GM21786 (cell line): Measurements from ENCODE around the gene POU4F1.

Experiments
- ATAC-seq: cut with Tn5 transposase; IDR thresholded peaks from one replicate; pipeline ENCODE4 v1.9.1; 2021; ENCODE audit not compliant: unreplicated experiment

POU4F1 gene

DNA sequence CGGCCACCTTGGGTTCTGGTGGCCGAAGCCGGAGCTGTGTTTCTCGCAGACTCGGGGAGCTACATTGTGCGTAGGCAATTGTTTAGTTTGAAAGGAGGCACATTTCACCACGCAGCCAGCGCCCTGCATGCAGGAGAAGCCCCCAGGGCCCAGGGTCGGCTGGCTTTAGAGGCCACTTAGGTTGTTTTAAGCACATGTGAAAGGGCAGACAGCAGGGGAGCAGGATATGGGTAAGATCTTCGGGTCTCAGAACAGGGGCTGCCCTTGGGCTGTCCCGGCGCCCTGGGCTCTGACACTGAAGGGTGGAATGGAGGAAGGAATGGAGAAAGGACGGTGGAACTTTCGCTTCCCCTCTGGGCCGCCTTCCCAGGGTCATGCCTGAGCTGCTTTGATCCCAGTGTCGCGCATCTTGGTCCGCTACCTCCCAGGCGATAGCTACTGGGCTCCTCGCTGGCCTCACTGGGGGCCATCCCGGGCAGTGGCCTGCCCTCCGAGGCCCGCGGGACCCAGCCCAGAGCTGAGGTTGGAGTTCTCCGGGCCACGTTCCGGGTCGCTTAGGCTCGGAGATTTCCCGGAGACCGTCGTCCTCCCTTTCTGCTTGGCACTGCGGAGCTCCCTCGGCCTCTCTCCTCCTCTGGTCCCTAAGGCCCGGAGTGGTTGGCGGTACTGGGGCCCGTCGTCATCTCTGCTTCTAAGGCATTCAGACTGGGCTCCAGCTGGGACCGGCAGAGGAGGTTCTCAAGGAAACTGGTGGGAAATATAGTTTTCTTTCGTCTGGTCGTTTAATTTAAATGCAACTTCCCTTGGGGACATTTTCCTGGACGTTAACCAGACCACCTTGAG lies 4.3 kb upstream of the POU4F1 start:
- ATAC-seq, result no peak

DNA sequence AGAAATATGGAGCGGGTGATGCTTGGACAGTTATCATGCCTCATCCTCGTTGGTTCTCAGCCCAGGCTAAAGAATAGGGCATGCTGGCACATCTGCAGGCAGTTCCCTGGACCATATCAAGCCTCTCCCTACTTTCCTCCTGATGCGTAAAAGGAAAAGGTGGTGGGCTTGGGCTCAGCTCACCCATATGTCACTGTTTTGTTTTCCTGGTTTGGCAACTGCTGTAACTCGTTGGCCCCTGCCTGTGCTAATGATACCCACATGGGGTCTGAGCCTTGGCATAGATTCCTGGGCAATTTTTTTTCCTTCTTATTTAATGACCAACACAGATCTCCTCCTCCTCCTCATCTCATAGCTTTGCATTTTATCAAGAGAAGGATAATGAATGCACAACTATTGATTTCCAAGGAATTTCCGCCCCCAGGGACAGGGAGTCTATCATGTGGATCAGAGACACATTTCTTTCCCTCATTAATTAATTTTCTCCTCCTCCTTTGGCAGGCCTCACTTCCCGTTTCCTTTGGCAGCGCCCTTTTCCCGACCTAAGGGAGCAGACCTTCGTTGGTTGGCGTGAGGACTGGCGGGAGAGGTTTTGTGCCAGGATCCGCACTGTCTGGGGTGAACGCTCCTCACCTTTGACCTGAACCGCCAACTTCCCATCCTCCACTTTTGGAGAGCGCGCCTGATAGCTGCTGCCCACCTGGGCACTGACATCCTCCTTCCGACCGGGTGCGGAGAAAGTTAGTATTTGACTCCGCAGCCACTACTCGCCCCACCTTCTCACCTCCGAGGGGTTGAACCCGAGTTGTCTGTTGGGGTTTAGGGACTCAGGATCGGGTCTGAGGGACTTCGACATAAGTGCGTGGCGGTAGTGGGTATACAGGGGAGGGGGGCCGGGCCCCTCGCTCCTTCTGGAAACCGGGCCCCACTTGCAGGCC lies 3.4 kb upstream of the POU4F1 start:
- ATAC-seq, result no peak

DNA sequence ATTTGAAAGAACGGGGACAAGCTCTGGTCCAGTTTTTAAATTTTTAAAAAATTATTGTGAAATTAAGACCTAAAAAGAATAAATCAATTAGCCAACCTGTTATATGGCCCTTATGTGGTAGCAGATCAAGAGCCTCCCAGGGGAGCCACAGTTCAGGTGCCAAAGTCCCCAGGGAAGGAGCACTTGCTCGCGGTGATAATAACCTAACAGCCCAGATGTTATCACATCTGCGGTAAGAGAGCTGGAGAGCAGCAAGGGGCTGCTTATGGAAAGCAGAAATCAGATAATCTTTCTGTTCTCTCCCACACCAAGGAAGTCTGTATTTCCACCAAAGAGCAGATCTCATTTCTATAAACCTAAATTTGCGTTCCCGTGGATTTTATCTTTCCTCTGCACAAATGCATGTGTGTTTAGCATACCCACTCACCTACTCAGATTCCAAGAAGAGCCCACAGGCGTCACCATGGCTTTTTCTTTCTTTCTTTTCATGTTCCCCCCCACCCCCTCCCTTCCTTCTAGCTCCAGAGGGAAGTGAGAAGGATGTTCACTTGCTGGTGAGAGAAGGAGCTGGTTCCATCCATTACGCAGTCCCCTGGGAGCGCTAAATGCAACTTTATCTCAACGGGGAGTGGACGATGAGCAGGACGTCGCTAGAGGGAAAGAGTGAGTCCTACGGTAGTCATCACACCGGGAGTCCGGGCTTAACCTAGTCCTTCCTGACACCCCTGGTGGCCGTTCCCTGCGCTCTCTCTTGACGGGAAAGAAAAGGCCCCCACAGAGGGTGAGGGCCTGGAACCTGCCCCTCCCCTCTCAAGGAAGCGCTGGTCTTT lies 1.6 kb upstream of the POU4F1 start:
- no peak for ATAC-seq

DNA sequence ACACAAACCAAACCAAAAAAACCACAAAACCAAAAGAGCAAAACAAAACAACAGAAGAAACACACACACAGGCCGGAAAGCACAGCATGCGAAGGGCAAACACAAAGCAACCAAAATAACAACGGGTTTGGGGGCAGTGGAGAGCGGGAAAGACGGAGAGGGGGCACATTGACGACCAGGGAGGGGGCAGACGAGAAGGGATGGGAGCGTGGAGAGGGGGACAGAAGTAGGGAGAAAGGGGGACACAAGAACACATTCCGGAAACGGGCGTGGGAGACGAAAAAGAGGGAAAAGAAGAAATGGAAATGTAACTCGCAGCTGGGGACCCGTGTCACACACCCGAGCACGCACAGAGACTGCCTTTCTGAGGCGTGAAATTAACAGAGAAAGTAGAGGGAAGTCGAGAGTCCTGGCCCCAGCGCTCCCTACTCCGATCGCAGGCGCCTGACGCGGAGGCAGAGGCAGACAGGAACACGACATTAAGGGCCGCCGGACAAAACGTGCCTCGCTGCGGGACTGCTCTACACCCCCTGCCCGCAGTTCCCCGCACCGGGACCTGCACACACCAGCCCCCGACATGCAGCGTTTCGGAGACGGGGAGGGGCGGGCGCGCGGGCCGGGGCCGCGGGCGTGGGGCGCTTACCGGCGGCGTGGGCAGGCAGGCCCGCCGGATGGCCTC lies 652 bp downstream of the POU4F1 start:
- ATAC-seq, result peak; percentile 19

DNA sequence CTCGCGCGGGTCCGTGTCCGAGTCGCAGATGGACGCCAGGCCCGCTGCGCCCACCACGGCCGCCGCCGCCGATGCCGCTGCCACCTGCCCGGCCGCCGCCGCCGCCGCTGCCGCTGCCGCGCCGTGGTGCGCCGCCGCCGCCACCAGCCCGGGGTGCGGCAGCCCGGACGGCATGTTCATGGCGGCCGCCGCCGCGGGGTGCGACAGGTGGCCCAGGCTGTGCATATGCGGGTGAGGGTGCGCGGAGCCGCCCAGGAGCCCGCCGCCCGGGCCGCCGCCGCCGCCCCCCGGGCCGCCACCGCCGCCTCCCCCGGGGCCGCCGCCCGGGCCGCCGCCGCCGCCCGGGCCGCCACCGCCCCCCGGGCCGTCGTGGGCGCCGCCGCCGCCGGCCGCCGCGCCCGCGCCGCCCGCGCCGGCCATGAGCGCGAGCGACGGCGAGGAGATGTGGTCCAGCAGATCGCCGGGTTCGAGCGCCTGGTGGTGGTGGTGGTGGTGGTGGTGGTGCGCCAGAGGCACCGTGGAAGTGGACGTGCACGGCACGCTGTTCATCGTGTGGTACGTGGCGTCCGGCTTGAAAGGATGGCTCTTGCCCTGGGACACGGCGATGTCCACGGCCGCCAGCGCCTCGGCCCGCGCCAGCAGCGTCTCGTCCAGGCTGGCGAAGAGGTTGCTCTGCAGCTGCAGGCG lies 1.3 kb downstream of the POU4F1 start:
- no peak for ATAC-seq

DNA sequence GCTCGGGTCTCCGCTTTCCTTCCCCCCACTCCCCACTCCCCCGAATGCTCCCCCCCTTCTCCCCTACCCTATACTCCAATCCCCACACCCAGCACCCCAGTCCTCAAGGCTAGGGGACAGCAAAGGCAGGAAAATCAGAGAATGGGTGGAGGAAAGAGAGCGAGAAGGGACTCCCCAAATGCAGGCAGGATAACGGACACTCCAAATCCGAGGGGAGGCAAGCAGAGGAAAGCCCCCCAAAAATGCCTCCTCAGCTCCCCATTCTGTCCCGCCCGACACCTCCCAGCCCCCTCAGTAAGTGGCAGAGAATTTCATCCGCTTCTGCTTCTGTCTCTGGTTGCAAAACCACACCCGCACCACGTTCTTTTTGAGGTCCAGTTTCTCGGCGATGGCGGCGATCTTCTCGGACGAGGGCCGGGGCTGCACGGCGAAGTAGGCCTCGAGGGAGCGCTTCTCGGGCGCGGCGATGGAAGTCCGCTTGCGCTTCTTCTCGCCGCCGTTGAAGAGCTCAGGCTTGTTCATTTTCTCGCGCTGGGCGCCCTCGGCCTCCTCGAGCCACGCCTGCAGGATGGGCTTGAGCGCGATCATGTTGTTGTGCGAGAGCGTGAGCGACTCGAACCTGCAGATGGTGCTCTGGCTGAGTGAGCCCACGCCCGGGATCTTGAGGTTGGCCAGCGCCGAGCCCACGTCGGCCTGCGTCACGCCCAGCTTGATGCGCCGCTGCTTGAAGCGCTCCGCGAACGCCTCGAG lies 2.1 kb downstream of the POU4F1 start:
- no peak for ATAC-seq

DNA sequence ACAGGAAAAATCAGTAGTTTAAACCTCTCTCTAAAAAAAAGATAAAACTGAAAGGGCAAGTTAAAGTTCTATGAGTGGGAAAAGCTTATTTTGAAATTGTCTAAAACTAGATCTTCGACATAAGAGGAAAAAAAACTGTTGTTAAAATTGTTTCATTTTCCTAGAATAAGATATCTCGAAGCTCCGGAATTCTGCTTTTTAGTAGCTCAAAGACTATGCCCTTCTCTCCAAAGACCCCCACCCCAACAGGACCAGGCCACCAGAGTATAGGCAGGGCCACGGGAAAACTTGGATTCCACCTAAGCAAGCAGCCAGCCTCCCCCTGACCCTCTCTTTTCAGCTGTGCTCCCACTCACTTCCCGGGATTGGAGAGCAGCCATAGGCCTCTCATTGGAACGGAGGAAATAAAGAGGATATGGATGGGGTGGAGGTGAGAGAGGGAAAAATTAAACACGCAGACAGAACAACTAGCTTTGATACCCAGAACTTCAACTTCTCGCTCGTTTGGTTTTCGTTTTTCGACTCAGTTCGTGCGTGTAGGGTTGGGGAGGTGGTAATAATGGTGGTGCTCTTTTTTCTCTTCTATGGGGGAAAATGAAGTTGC lies 3.0 kb downstream of the POU4F1 start:
- ATAC-seq, result no peak

DNA sequence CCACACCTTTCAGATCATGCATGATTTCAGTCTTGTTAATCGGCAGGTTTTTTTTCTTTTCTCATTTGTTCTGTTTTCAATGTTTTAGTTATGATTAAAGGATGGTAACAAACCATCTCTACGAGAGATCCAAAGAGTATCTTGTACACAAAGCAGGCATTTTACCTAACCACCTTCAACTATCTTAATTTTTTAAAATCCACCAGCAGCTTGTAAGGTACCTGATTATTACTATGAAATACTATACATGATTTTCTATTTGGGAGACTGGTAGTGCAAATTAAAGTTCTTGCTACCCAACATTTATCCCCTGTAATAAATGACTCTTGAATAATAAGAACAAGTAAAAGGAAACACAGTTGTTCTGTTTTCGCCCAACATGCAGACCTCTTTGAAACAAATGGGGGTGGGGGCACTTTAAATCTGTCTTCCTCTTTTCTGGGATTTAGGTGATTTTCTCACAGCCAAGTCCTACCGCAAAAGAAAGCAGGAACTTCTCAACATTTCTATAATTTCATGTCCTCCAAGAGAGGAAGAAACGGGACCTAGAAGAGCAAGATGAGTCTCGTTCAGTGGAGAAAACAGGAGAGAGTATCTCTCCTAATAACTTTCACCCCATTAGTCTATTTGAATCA lies 3.6 kb downstream of the POU4F1 start:
- no peak for ATAC-seq

DNA sequence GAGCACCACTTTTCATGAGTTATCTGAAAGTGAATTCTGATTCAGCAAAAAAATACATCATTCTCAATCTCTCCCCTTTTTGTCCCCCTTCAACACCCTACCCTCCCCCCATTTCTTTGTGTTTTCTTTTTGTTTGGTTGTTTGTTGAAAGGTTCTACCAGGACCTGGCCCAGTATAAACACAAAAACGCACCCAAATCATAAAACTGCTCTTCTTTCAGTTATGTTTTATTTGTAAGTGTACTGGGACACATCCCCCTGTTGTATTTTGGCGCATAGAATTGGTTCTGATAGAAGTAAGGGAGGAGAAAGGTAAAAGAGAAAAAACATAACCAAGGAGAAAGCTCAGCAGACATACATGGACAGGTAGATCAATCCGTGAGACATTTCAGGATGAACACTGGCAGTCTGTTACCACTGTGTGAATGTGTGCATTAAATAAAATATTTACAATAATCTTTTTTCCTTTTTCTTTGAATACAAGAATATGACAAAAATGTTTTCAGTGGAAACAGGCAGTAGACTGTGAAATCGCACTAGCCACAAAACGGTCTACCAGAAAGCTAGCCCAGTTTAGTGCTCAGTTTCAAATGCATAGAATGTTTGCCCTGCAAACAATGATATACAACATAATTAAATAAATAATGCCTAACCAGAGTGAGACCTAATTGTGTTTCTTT lies 4.2 kb downstream of the POU4F1 start:
- ATAC-seq, result no peak

DNA sequence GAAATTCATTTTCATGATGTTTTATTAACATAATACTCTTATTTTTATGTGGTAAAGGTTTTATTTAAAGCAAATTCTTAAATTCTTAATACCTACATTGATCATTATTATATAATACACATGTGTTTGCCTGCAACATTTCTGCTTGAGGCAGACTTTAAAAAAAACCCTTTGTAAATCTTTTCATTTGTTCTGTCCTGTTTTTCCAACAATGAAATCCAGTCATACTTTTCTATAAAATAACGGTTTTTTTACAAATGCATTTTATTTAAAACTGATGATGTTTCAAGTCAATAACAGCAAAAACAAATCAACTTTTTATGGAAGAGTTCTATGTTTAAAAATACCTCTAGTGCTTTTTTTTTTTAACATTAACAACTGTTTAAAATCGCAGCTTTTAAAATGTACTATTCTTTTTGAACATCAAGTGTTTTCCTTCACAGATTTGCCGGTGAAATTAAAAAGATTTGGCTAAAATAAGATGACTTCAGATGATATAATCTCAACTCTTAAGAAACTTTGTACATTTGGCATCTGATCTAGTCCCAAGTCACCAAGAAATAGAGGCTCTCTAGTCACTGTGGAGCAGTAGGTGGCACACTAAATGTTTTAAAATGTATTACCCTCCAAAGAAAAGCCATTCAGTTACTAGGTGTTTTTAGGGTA lies 5.1 kb downstream of the POU4F1 start:
- no peak for ATAC-seq

DNA sequence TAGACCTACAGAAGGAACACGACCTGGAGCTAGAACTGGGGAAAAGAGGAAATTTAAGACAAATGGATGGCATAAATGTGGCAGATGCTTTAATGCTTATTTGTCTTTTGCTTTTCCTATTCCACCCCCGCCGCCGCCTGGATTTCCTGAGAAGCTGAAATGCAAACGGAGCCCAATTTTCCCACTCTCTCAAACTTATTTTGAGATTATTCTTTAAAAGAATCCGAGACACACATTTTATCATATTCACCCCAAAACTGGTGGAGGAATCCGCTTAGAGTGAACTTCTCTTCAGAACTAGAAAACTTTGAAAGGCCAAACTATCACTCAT lies 5.8 kb downstream of the POU4F1 start:
- ATAC-seq, result no peak

DNA sequence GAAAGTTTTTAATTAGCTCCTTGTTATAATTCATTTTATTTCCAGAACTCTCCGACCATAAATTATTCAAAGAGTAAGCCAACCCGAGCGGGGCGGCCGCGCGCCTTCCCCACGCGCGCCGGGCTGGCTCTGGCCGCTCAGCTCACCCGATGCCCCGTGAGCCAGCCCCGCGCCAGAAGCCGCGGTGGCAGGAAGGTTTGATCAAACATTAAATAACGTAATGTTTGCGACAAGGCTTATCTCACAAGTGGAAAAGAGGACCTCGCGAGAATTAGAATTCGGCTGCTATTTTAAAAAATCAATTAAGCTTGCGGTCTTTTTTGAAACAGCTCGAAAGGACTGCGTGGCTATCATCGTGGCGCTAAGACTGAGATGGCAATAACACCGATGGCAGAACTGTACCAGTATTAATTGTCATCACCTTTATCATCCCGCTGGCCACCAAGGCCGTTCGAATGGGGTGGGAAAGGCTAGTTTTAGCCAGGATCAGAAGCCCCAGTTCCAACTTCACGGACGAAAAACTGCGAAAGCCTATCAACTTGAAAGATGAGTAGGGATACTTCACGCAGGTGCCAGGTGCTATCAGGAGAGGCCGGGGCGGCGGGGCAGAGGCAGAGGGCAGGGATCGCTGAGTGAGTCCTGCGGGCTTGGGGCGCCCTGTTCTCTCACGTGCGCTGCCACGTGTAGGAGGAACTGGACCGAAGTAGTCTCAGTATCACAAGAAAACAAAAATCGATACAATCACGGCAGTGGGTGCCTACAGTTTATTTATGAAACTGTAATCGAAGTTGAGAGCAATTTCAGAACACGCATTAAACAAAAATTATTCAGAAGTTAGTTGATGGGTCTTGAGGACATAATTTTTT lies 6.4 kb downstream of the POU4F1 start:
- ATAC-seq, result no peak

DNA sequence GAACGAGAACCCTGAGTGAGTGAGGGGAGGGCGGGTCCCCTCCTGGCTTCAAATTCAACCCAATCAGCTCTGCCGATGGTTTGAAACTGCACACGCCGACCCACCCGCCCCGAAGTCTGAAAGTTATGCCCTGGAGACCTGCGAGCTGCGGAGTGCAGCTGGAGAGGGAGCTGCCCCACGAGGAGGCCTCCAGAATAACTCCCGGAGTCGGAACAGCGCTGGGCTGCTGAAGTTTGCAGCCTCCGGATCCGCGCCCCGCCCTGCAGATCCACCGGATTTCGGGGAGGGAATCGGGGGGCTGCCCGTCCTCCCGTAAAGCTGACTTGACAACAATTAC lies 7.0 kb downstream of the POU4F1 start:
- no peak for ATAC-seq

DNA sequence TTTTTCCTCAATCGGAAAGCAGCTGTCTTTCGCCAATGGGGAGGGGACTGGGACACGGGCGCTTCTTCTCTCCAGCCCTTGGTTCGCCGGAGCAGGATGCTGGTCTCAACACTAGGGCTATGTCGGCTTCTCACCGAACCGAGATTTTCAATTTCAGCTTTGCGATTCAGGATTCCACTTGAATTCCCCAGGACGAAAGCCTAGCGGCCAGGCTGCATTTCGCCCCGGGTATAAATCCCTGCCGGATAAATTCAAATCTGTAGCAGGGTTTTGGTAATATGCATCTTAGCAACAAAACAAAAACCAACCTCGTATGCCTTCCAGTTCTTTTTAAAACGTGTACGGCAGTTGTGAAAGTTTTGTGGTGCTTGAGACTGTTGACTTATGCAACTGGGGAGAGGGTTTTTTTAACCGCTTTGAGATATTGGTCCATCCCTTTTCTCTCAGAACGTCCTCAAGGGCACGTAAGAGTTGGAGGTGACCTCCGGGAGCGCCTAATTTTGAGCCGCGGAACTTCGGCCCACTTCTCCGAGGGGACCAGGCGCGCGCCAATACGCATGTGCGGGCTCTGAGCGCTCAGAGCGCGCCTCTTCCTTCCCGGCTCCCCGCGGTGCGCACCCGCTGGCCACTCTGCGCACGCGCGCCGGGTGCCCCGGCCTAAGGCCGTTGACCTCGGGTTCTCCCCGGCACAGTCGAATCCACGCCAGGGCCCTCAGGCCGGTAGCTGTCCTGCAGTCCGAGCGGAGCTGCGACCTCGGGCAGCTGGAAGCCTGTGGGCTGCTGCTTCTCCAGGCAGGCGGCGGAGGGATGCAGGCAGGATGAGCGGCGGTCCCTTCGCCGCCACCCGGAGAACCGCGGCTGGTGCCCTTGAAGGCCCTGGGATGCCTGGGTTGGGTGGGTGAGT lies 7.6 kb downstream of the POU4F1 start:
- no peak for ATAC-seq

DNA sequence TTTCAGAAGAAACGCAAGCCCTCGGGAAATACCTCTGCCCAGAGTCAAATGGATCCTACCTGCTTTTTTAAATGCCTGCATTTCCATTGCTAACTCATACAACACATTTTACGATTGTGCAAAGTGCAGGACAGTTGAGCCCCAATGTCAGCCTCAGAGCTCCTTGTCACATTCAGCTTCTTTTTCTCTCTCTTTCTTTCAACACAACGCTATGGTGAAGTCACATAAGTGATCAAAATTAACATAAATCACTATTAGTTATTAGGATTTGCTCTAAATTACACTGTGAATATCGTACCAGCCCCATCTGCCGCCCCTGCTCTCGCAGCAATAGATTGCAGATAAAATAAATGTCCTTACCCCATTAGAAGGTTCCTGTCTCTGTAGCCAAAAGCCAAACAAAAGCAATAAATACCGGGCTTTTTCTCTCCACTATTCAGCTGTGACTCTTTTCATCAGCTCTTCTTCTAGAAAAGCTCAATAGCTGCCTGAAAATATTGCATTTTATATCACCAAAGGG lies 8.8 kb downstream of the POU4F1 start:
- ATAC-seq, result no peak
